OCI-LY7 (cell line): ENCODE measurements around the gene HES1. TPM values are rescaled to one million over a fixed set of nuclear protein-coding genes. Genes with fewer than 3 reads are reported as not detected.

Experiments used
- BruUV-seq: library from RNA; stranded (reverse); fragments of 400-500 nt; replicated peaks from 2 replicates; lab custom pipeline; 2021; lab: Mats Ljungman, UMichigan
- CTCF ChIA-PET: fragments of 300-600 bp; sonication (Branson Sonifier 250); formaldehyde crosslinking; loops from one replicate; lab custom pipeline; 2022; ENCODE audit warnings: antibody characterized with exemption; ENCODE audit not compliant: unreplicated experiment; lab: Charles Lee
- POLR2A ChIA-PET: fragments of 300-600 bp; sonication (Branson Sonifier 250); formaldehyde crosslinking; loops from one replicate; lab custom pipeline; 2022; ENCODE audit warnings: antibody characterized with exemption; lab: Charles Lee
- DNase-seq: peaks from one replicate; pipeline ENCODE4 v3.0.0-alpha.2; 2015; ENCODE audit warnings: low spot score
- H2AFZ ChIP-seq: fragments of 200-600 bp; sonication (generic), shearing (Covaris generic); 2 replicates; pipeline ENCODE4 v1.6.1; 2014; ENCODE audit warnings: mild to moderate bottlenecking, antibody characterized with exemption, low read length, moderate library complexity
- H3K27ac ChIP-seq: fragments of 200-600 bp; sonication (generic); 2 replicates; pipeline ENCODE4 v1.5.1; 2014; ENCODE audit warnings: mixed run types, low read depth, mild to moderate bottlenecking, moderate library complexity, low read length, inconsistent platforms; ENCODE audit not compliant: poor library complexity, severe bottlenecking
- H3K36me3 ChIP-seq: fragments of 200-600 bp; sonication (generic); 2 replicates; pipeline ENCODE4 v1.6.1; 2014; ENCODE audit warnings: mild to moderate bottlenecking, antibody characterized with exemption, low read length, moderate library complexity, mixed read lengths; ENCODE audit not compliant: insufficient read depth
- H3K4me1 ChIP-seq: fragments of 200-600 bp; sonication (generic); 2 replicates; pipeline ENCODE4 v1.5.1; 2014; ENCODE audit warnings: mild to moderate bottlenecking, low read length; ENCODE audit not compliant: insufficient read depth, poor library complexity, severe bottlenecking
- H3K4me2 ChIP-seq: fragments of 200-600 bp; sonication (generic); 2 replicates; pipeline ENCODE4 v1.6.1; 2014; ENCODE audit warnings: mild to moderate bottlenecking, low read length
- H3K4me3 ChIP-seq: fragments of 200-600 bp; sonication (generic); 2 replicates; pipeline ENCODE4 v1.5.1; 2014; ENCODE audit warnings: mild to moderate bottlenecking, low read depth, low read length; ENCODE audit not compliant: poor library complexity, severe bottlenecking
- H3K79me2 ChIP-seq: fragments of 200-600 bp; sonication (generic); 2 replicates; pipeline ENCODE4 v1.6.1; 2016; ENCODE audit warnings: low read depth, mild to moderate bottlenecking, low read length, moderate library complexity, mixed read lengths; ENCODE audit not compliant: insufficient read depth
- H3K9me2 ChIP-seq: fragments of 200-600 bp; sonication (generic); 2 replicates; pipeline ENCODE4 v1.6.1; 2016; ENCODE audit warnings: mild to moderate bottlenecking, low read length, mixed read lengths; ENCODE audit not compliant: insufficient read depth
- H3K9me3 ChIP-seq: fragments of 200-600 bp; sonication (generic); 2 replicates; pipeline ENCODE4 v1.6.1; 2014; ENCODE audit warnings: mild to moderate bottlenecking, mixed run types, low read length, mixed read lengths
- H4K20me1 ChIP-seq: fragments of 200-600 bp; sonication (generic); 2 replicates; pipeline ENCODE4 v1.6.1; 2014; ENCODE audit warnings: mild to moderate bottlenecking, antibody characterized with exemption, low read length, moderate library complexity, mixed read lengths; ENCODE audit not compliant: insufficient read depth
- EZH2phosphoT487 ChIP-seq: fragments of 200-600 bp; sonication (generic); IDR thresholded peaks from 2 replicates; pipeline ENCODE4 v1.6.1; 2018; ENCODE audit warnings: low read depth, borderline replicate concordance, mild to moderate bottlenecking, mixed run types, antibody characterized with exemption, low read length, moderate library complexity, mixed read lengths
- intact Hi-C: fragments of 100-400 bp; cut with micrococcal nuclease; formaldehyde crosslinking; loops from one replicate; pipeline ENCODE4 v1.10.0; 2022; ENCODE audit not compliant: unreplicated experiment
- total RNA-seq, 2 experiments: library from RNA; depleted of rRNA in 1 of 2; stranded (reverse); fragments of >200 nt in 1 of 2; shearing (Covaris generic) in 1 of 2; gene quantifications; 2 replicates each; pipeline ENCODE4 v1.2.3, GENCODE V29; 2014 to 2022
- TF ChIP-seq, protein P1 (sequence below): fragments of 200-600 bp; sonication (generic); conservative IDR thresholded peaks from 2 replicates; pipeline ENCODE4 v1.5.1; 2014; ENCODE audit warnings: mild to moderate bottlenecking, antibody characterized with exemption, low read length, moderate library complexity, mixed read lengths

HES1 gene
- total RNA-seq, 2 experiments from 2014 or later, result 1.1 to 3.0 TPM

DNA sequence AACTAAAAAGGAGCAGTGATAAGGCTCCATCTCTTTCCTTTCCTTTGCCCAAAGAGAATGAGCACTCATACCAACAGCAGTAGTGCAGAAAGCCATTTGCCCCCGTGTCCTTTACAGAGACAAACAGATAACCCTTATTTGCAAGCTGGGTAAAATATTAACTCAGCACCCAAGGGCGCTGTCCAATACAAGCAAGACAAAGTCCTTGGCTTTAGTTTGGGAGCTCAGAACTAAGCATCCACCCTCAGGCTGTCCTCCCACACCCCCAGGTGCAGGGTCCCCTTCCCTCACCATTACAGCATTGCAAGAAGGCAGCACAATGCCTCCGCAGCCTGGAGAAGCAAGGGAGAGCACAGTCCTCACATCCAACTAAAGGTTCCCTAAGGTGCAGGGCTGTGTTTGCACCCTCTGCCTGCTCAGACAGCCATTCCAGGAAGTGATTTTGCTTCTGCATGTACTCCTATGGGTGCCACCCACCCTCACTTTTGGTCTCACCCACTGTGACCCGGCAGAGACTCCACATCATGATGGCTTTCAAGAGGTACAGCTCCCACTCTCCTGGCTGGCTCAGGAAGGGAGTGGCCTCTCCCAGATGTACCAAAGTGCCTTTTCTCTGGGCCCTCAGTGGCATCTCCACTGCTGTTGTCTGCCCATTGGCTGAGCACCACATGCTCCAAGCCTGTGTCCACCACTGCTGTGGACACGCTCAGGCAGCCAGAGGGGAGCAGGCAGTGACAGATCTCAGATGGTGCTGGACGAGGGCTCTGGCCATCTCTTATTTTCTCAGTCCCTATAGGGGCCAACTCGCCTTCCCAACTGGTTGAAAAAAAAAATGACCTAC lies 34.1 kb upstream of the HES1 start:
- Histone ChIP-seq H3K36me3 (no peaks in the 10 kb centered on the region), H2AFZ (peak overlapping the region; percentile 66), H3K27ac (peak overlapping the region; percentile 96), H3K9me2 (no peaks in the 10 kb centered on the region), H3K9me3 (no peaks in the 10 kb centered on the region), H3K4me2 (peak overlapping the region; percentile 97), H3K4me1 (peaks cover 82% of the 10 kb centered on the region), H3K4me3 (peak overlapping the region; percentile 51), H3K79me2 (peaks cover 23% of the 10 kb centered on the region), H4K20me1 (no peaks in the 10 kb centered on the region)
- no TSS peak for BruUV-seq
- peak; percentile 43 for DNase-seq
- POLR2A ChIA-PET, result interaction anchor here (0.7 to 9.4 kb wide), 16 partner anchors 9 to 205 kb away, joined by 3 to 141 read pairs (median 5); partner anchors contain the start of gene HES1
- CTCF ChIA-PET, result interaction anchor here (0.6 to 2.5 kb wide), 10 partner anchors 11 to 215 kb away, joined by 3 to 16 read pairs (median 5); no protein-coding TSS in a partner anchor
- TF ChIP-seq, protein P1, sequence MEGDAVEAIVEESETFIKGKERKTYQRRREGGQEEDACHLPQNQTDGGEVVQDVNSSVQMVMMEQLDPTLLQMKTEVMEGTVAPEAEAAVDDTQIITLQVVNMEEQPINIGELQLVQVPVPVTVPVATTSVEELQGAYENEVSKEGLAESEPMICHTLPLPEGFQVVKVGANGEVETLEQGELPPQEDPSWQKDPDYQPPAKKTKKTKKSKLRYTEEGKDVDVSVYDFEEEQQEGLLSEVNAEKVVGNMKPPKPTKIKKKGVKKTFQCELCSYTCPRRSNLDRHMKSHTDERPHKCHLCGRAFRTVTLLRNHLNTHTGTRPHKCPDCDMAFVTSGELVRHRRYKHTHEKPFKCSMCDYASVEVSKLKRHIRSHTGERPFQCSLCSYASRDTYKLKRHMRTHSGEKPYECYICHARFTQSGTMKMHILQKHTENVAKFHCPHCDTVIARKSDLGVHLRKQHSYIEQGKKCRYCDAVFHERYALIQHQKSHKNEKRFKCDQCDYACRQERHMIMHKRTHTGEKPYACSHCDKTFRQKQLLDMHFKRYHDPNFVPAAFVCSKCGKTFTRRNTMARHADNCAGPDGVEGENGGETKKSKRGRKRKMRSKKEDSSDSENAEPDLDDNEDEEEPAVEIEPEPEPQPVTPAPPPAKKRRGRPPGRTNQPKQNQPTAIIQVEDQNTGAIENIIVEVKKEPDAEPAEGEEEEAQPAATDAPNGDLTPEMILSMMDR, result no peak
- no peak for TF ChIP-seq EZH2phosphoT487
- intact Hi-C loops, result no loop called here

DNA sequence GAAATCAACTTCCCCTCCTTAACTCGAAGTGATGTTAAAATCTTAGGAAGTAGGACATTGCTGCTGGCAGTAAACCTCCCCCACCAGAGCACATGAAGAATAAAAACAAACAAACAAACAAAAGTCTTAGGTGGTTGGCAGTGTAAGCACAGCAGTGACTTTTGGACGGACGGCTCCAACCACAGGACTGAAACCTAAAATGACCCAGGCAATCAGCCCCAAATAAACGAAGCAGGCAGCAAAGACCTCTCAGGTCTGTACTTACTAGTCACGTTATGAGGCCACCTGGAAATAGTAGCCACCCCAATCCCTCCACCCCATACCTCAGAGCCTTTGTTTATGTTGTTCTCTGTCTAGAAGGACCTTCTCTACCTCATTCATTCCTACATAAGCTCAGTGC lies 33.5 kb upstream of the HES1 start:
- Histone ChIP-seq H3K4me2 (peak overlapping the region; percentile 97), H3K9me2 (no peaks in the 10 kb centered on the region), H3K4me1 (peaks cover 87% of the 10 kb centered on the region), H3K9me3 (no peaks in the 10 kb centered on the region), H3K36me3 (no peaks in the 10 kb centered on the region), H3K27ac (peak overlapping the region; percentile 96), H3K79me2 (peaks cover 23% of the 10 kb centered on the region), H3K4me3 (peak overlapping the region; percentile 51), H2AFZ (peak overlapping the region; percentile 66), H4K20me1 (no peaks in the 10 kb centered on the region)
- intact Hi-C loops, result no loop called here
- BruUV-seq, result no TSS peak
- TF ChIP-seq, protein P1, result no peak
- no peak for TF ChIP-seq EZH2phosphoT487
- POLR2A ChIA-PET, result interaction anchor here (0.8 to 10.2 kb wide), 5 partner anchors 17 to 90 kb away, joined by 3 to 172 read pairs (median 5); partner anchors contain the start of gene HES1
- CTCF ChIA-PET, result interaction anchor here (0.6 to 1.7 kb wide), 5 partner anchors 12 to 214 kb away, joined by 3 to 8 read pairs (median 4); no protein-coding TSS in a partner anchor
- no peak for DNase-seq
